IPS-18a (cell line): ENCODE data around the gene LONP2.
"Not testable (repeated sequence)": the region's sequence is repeated elsewhere in the genome, so short reads cannot be mapped to it uniquely, and the experiment has no call there.

Experiments
- H3K27ac ChIP-seq: one replicate; pipeline ENCODE4 v1.5.1; 2013; ENCODE audit warnings: low read length
- H3K27me3 ChIP-seq: one replicate; pipeline ENCODE4 v1.6.1; 2013; ENCODE audit warnings: mild to moderate bottlenecking, low read length; ENCODE audit not compliant: control insufficient read depth, insufficient read depth
- H3K36me3 ChIP-seq: one replicate; pipeline ENCODE4 v1.6.1; 2013; ENCODE audit warnings: low read depth, low read length; ENCODE audit not compliant: control insufficient read depth
- H3K4me1 ChIP-seq: one replicate; pipeline ENCODE4 v1.6.1; 2013; ENCODE audit warnings: low read depth, low read length; ENCODE audit not compliant: control insufficient read depth
- H3K4me3 ChIP-seq: one replicate; pipeline ENCODE4 v1.5.1; 2013; ENCODE audit warnings: low read length
- H3K9ac ChIP-seq: one replicate; pipeline ENCODE4 v1.6.1; 2013; ENCODE audit warnings: mild to moderate bottlenecking, low read length, moderate library complexity
- H3K9me3 ChIP-seq: one replicate; pipeline ENCODE4 v1.6.1; 2013; ENCODE audit warnings: low read depth, low read length; ENCODE audit not compliant: control insufficient read depth

Gene LONP2

GRCh38 chr16:48295488-48296281, 51.6 kb downstream of the LONP2 start:
- H3K27ac ChIP-seq = no peak overlapping the region
- H3K9ac ChIP-seq = no peak overlapping the region
- no peaks in the 10 kb centered on the region for H3K4me1 ChIP-seq
- peaks cover 4% of the 10 kb centered on the region for H3K36me3 ChIP-seq
- no peaks in the 10 kb centered on the region for H3K9me3 ChIP-seq
- H3K4me3 ChIP-seq = no peak overlapping the region
- H3K27me3 ChIP-seq = no peaks in the 10 kb centered on the region

GRCh38 chr16:48299471-48299870, 55.4 kb downstream of the LONP2 start:
- H3K27ac ChIP-seq = no peak overlapping the region
- no peaks in the 10 kb centered on the region for H3K27me3 ChIP-seq
- H3K4me3 ChIP-seq = no peak overlapping the region
- no peaks in the 10 kb centered on the region for H3K9me3 ChIP-seq
- peaks cover 20% of the 10 kb centered on the region for H3K36me3 ChIP-seq
- no peak overlapping the region for H3K9ac ChIP-seq
- no peaks in the 10 kb centered on the region for H3K4me1 ChIP-seq

- H3K9me3 ChIP-seq = no peaks in the 10 kb centered on the region
- no peak overlapping the region for H3K27ac ChIP-seq
- no peak overlapping the region for H3K9ac ChIP-seq
- no peak overlapping the region for H3K4me3 ChIP-seq
- H3K36me3 ChIP-seq = peaks cover 20% of the 10 kb centered on the region
- no peaks in the 10 kb centered on the region for H3K4me1 ChIP-seq
- no peaks in the 10 kb centered on the region for H3K27me3 ChIP-seq
Observed at GRCh38 chr16:48300391-48300856, 56.3 kb downstream of the LONP2 start.

GRCh38 chr16:48308535-48308934, 64.4 kb downstream of the LONP2 start:
- Histone ChIP-seq H3K4me1 (no peaks in the 10 kb centered on the region), H3K9ac (no peak overlapping the region), H3K36me3 (peaks cover 5% of the 10 kb centered on the region), H3K4me3 (no peak overlapping the region), H3K9me3 (no peaks in the 10 kb centered on the region), H3K27ac (no peak overlapping the region), H3K27me3 (no peaks in the 10 kb centered on the region)

GRCh38 chr16:48310908-48311641, 67.0 kb downstream of the LONP2 start:
- Histone ChIP-seq H3K9me3 (no peaks in the 10 kb centered on the region), H3K36me3 (no peaks in the 10 kb centered on the region), H3K27ac (no peak overlapping the region), H3K27me3 (no peaks in the 10 kb centered on the region), H3K4me1 (no peaks in the 10 kb centered on the region), H3K4me3 (no peak overlapping the region), H3K9ac (no peak overlapping the region)

GRCh38 chr16:48313905-48314304, 69.8 kb downstream of the LONP2 start:
- not testable (repeated sequence) for H3K27me3 ChIP-seq, H3K4me3 ChIP-seq, H3K36me3 ChIP-seq, H3K4me1 ChIP-seq, H3K9me3 ChIP-seq, H3K27ac ChIP-seq, H3K9ac ChIP-seq

- Histone ChIP-seq H3K4me3 (no peak overlapping the region), H3K27me3 (no peaks in the 10 kb centered on the region), H3K36me3 (no peaks in the 10 kb centered on the region), H3K27ac (no peak overlapping the region), H3K9me3 (no peaks in the 10 kb centered on the region), H3K4me1 (peaks cover 4% of the 10 kb centered on the region), H3K9ac (no peak overlapping the region)
Observed at GRCh38 chr16:48317026-48317425, 72.9 kb downstream of the LONP2 start.

- Histone ChIP-seq H3K9me3 (no peaks in the 10 kb centered on the region), H3K27ac (no peak overlapping the region), H3K27me3 (no peaks in the 10 kb centered on the region), H3K9ac (no peak overlapping the region), H3K36me3 (no peaks in the 10 kb centered on the region), H3K4me1 (peaks cover 4% of the 10 kb centered on the region), H3K4me3 (no peak overlapping the region)
Observed at GRCh38 chr16:48317614-48318315, 73.7 kb downstream of the LONP2 start.

GRCh38 chr16:48318630-48319029, 74.5 kb downstream of the LONP2 start:
- Histone ChIP-seq H3K36me3 (no peaks in the 10 kb centered on the region), H3K27me3 (no peaks in the 10 kb centered on the region), H3K27ac (peak overlapping the region; percentile 52)

GRCh38 chr16:48321317-48322036, 77.4 kb downstream of the LONP2 start:
- Histone ChIP-seq H3K9ac (no peak overlapping the region), H3K4me3 (no peak overlapping the region), H3K4me1 (peaks cover 4% of the 10 kb centered on the region), H3K27me3 (no peaks in the 10 kb centered on the region), H3K36me3 (no peaks in the 10 kb centered on the region), H3K9me3 (no peaks in the 10 kb centered on the region), H3K27ac (no peak overlapping the region)

More at GRCh38 chr16:48318630-48319029, 74.5 kb downstream of the LONP2 start:
- Histone ChIP-seq H3K9me3 (no peaks in the 10 kb centered on the region), H3K9ac (no peak overlapping the region), H3K4me1 (peaks cover 4% of the 10 kb centered on the region), H3K4me3 (no peak overlapping the region)
